GM19324 (cell line): ENCODE results near the gene EFEMP1.

Experiments
- ATAC-seq: cut with Tn5 transposase; IDR thresholded peaks from one replicate; pipeline ENCODE4 v1.9.1; 2021; ENCODE audit warnings: mild to moderate bottlenecking, moderate library complexity; ENCODE audit not compliant: unreplicated experiment, low FRiP score

EFEMP1 gene

GRCh38 chr2:55923091-55923981 lies at the start of gene EFEMP1:
Gene EFEMP1, minus strand, starts transcription at chr2:55923782. Its CDS starts 1,342 bp downstream, at chr2:55922440.
- ATAC-seq: peak; percentile 70

DNA sequence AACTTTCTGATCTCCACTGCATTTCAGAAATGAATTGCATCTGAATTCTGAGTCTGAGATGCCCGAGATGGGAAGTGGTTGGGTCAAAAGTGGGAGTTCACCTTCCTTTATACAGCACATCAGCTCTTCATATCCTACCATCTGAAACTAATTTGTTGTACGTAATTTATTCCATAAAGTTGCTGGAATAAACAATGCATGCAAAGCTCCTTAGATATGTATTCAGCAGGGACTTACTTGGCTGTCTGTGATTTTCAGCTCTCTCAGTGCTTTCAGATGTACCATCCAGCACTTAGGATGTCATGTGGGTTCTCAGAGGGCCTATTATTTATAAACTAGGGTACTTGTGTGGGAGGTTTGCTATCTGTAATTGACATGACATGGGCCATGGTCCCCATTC lies 46.9 kb upstream of the EFEMP1 start:
- ATAC-seq: no peak

DNA sequence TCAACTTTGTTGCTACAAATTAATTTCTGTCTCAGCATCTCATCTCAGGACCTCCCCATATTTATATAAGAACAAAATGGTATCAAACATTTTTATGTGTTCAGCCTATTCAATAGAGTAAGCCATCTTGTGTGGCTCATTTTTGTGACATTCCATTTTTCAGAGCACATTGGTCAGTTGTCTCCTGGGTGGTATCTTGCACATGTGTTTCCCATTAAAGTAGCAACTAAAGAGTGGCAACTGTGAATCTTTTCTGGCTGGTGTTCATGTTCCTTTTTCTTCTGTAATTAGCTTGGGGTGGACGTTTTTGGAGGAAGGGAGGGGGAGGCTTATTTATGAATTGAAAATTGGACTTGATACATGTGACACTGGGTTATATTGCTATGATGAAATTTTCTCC lies 45.4 kb upstream of the EFEMP1 start:
- ATAC-seq: no peak

- no peak for ATAC-seq
These were observed 43.0 kb upstream of the EFEMP1 start for GRCh38 chr2:55966401-55967118.

DNA sequence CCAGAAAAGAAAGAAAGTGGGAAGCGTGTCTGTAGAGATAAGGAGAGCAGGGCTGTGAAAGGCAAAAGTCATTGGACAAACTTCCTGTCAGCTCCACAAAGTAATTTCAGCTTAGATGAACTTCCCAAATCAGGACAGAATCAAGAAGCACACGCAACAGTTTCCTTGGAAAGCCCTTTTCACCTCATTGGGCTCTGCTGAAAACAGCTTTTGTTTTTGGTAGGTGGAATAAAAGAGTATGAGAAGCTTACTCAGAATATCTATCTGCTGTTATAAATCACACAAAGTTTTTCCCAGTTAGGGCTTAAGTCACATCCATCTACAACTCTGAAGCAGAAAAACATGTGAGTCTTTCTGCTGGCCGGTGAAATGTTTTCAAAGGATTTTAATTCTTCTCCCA lies 42.4 kb upstream of the EFEMP1 start:
- ATAC-seq: no peak

DNA sequence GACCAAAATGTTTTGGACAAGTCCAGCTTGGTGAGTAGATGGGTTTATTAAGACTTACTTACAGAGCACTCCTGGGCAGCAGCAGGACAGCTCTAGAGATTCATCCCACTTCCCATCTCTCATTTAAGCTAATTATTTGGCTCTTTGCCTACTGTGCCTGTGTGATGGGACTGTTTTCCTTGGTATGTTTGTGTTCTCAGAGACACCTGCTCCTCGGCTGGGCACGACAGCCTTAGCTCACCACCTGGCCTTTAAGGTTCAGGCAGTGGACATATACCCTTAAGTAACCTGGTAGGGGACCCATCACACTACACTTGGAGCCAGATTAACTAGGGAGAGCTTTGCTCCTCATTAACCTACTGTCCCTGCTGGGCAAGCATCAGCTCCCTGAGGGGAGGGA lies 41.7 kb upstream of the EFEMP1 start:
- ATAC-seq: no peak

GRCh38 chr2:55962915-55963314 lies 39.3 kb upstream of the EFEMP1 start:
- no peak for ATAC-seq

GRCh38 chr2:55961318-55961911 lies 37.8 kb upstream of the EFEMP1 start:
- ATAC-seq: no peak

DNA sequence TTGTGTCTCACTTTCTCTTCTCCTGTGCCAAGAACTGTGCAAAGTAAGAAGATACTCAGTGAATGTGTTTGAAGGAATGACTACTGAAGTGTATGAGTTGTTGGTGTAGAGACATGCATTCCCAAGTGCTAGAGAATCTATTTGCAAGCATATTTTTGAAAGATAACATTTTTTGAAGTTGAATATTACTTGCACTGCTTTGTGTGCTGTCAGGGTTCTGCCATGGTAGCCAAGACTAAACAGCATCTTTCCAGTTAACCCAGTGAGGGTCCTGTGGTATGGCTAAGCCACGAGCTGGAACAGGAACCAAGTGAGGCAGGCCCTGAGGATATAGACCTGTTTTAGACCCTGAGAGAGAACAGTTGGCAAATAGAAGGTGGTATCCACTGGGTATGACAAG lies 35.2 kb upstream of the EFEMP1 start:
- ATAC-seq: no peak

- ATAC-seq: no peak
These were observed 33.6 kb upstream of the EFEMP1 start for GRCh38 chr2:55957142-55957541.

GRCh38 chr2:55954306-55955035 lies 30.9 kb upstream of the EFEMP1 start:
- no peak for ATAC-seq

DNA sequence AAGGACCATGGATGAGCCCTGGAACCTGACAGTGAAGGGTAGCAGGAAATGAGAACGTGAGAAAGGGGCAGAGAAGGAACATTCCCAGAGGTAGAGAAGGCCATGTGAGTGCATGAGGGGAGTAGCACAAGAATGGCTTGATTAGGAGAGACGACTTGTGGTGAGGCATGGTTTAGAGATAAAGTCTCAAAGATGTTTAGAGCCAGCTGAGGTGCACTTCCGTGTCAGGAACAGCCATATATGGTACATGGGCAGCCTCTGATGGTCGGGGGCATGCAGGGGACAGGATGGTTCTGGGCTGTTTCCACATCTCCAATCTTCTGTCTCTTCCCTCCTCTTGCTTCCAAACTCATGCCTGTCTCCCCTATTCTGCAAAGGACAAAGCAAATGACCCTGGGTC lies 28.8 kb upstream of the EFEMP1 start:
- ATAC-seq: no peak

DNA sequence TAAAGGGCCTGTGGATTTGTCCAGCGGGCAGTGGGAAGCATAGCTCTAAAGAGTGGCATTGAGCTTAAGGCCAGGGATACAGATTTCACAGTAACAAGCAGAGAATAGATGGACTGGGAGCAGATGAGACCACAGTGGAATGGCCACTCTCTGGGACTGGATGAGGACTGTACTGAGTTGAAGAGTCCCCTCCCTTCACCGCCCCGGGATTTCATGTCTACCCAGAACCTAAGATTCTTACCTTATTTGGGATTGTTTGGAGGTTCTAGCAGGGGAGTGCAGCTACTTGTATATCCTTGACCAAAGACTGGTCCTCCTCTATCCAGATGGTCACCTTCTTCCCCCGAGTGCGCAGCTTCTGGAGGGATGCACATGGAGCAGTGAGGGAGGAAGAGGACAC lies 28.0 kb upstream of the EFEMP1 start:
- no peak for ATAC-seq

DNA sequence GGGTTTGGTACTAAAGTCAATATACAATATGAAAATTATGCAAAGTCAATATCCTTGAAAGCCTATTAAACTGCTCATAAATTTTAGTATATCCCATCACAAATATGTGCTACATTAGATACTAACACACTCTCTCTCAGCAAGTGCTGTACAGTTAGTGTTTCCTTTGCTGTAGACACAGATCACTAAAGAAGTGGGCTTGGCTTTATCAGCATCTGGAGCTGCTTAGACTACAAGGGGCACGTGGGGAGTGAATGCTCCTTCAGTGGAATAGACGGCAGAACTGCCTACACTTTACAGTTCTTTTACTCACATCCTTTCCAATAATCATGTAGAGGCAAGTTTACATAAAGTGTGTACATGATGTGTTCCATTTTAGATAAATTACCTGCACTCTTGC lies 26.0 kb upstream of the EFEMP1 start:
- ATAC-seq: no peak

GRCh38 chr2:55949211-55949610 lies 25.6 kb upstream of the EFEMP1 start:
- ATAC-seq: no peak

- no peak for ATAC-seq
These were observed 24.8 kb upstream of the EFEMP1 start for GRCh38 chr2:55948176-55948923.

GRCh38 chr2:55947752-55948151 lies 24.2 kb upstream of the EFEMP1 start:
- no peak for ATAC-seq

GRCh38 chr2:55946793-55947192 lies 23.2 kb upstream of the EFEMP1 start:
- no peak for ATAC-seq

GRCh38 chr2:55943466-55943865 lies 19.9 kb upstream of the EFEMP1 start:
- ATAC-seq: no peak

GRCh38 chr2:55936351-55936750 lies 12.8 kb upstream of the EFEMP1 start:
- ATAC-seq: no peak
